CD4-positive, alpha-beta T cell treated with Interleukin-4 for 4 hours (primary cell): ENCODE measurements around the gene YOD1.

Experiments used
- DNase-seq: peaks from one replicate; pipeline ENCODE4 v3.0.0-alpha.2; 2020

The YOD1 gene

GRCh38 chr1:207071426-207071825, 20.4 kb upstream of the YOD1 start:
- no peak for DNase-seq

GRCh38 chr1:207070811-207071210, 19.8 kb upstream of the YOD1 start:
- DNase-seq: no peak

- DNase-seq: no peak
These were observed 19.0 kb upstream of the YOD1 start for GRCh38 chr1:207069858-207070506.

- no peak for DNase-seq
These were observed 18.1 kb upstream of the YOD1 start for GRCh38 chr1:207069061-207069460.

GRCh38 chr1:207067665-207068064, 16.7 kb upstream of the YOD1 start:
- no peak for DNase-seq

- DNase-seq: no peak
These were observed 16.2 kb upstream of the YOD1 start for GRCh38 chr1:207067185-207067584.

GRCh38 chr1:207064561-207064960, 13.6 kb upstream of the YOD1 start:
- no peak for DNase-seq

GRCh38 chr1:207063014-207063413, 12.0 kb upstream of the YOD1 start:
- no peak for DNase-seq

GRCh38 chr1:207062058-207062457, 11.1 kb upstream of the YOD1 start:
- DNase-seq: no peak

GRCh38 chr1:207060596-207060995, 9.6 kb upstream of the YOD1 start:
- DNase-seq: no peak

- DNase-seq: no peak
These were observed 8.9 kb upstream of the YOD1 start for GRCh38 chr1:207059881-207060280.

- DNase-seq: no peak
These were observed 8.2 kb upstream of the YOD1 start for GRCh38 chr1:207058878-207059867.

- no peak for DNase-seq
These were observed 7.2 kb upstream of the YOD1 start for GRCh38 chr1:207058252-207058651.

- DNase-seq: no peak
These were observed 5.7 kb upstream of the YOD1 start for GRCh38 chr1:207056673-207057072.

GRCh38 chr1:207055386-207056001, 4.5 kb upstream of the YOD1 start:
- no peak for DNase-seq

- no peak for DNase-seq
These were observed 3.5 kb upstream of the YOD1 start for GRCh38 chr1:207054491-207054890.

- peak; percentile 92 for DNase-seq
These were observed 2.1 kb upstream of the YOD1 start, which contains the start of gene PFKFB2 for GRCh38 chr1:207052911-207053769. Gene PFKFB2 (plus strand): TSS chr1:207053275. CDS start chr1:207054718, 1,443 bp downstream.

GRCh38 chr1:207050480-207051190, 373 bp downstream of the YOD1 start:
- peak; percentile 92 for DNase-seq

- peak; percentile 75 for DNase-seq
These were observed 1.0 kb downstream of the YOD1 start for GRCh38 chr1:207049974-207050391.

- DNase-seq: no peak
These were observed 1.5 kb downstream of the YOD1 start for GRCh38 chr1:207049514-207049913.

GRCh38 chr1:207049054-207049453, 2.0 kb downstream of the YOD1 start:
- no peak for DNase-seq

GRCh38 chr1:207048041-207048440, 3.0 kb downstream of the YOD1 start:
- DNase-seq: no peak
